HEK293 (cell line): ENCODE measurements around the gene MAD2L2.

Source experiments
- CTCF ChIA-PET: fragments of 350-600 bp; formaldehyde crosslinking; extraction: SDS; loops from one replicate; lab custom pipeline; 2021; ENCODE audit warnings: antibody characterized with exemption; lab: Yijun Ruan, JAX
- POLR2A ChIA-PET: fragments of 300-600 bp; formaldehyde crosslinking; extraction: SDS; loops from one replicate; lab custom pipeline; 2020; ENCODE audit warnings: antibody characterized with exemption, inconsistent platforms; lab: Yijun Ruan, JAX
- H3K27ac ChIP-seq: fragments of 200-500 bp; sonication (Bioruptor generic); 2 replicates; pipeline ENCODE4 v1.5.1; 2014; ENCODE audit warnings: low read depth, low read length, control low read depth, inconsistent platforms; ENCODE audit errors: extremely low read depth
- H3K36me3 ChIP-seq, 2 experiments: fragments of 200-500 bp in 1 of 2; sonication (Bioruptor generic) in 1 of 2; 1 replicate in 1 of 2; 2 replicates in 1 of 2; pipeline ENCODE4 v1.5.1; 2014 to 2017; ENCODE audit warnings: inconsistent platforms in 2 of 2, low read length in 2 of 2; ENCODE audit not compliant: control insufficient read depth in 2 of 2, insufficient read depth in 1 of 2
- H3K4me1 ChIP-seq: fragments of 200-500 bp; sonication (Bioruptor generic); 2 replicates; pipeline ENCODE4 v1.5.1; 2014; ENCODE audit warnings: mild to moderate bottlenecking, low read length, inconsistent platforms; ENCODE audit not compliant: control insufficient read depth, insufficient read depth
- H3K4me3 ChIP-seq: 2 replicates; pipeline ENCODE4 v1.5.1; 2011; ENCODE audit warnings: low read depth, mild to moderate bottlenecking, control low read depth, low read length, moderate library complexity
- H3K9me3 ChIP-seq: fragments of 200-500 bp; sonication (Bioruptor generic); 2 replicates; pipeline ENCODE4 v1.5.1; 2014; ENCODE audit warnings: low read depth, low read length, inconsistent platforms; ENCODE audit not compliant: control insufficient read depth, insufficient read depth
- EGR2 ChIP-seq: fragments of 450-650 bp; formaldehyde crosslinking; IDR thresholded peaks from 2 replicates; pipeline ENCODE4 v1.5.1; 2016; ENCODE audit warnings: low read depth, missing biosample characterization, missing genetic modification characterization
- FEZF1 ChIP-seq: fragments of 450-650 bp; formaldehyde crosslinking; IDR thresholded peaks from 2 replicates; pipeline ENCODE4 v1.5.1; 2016; ENCODE audit warnings: missing biosample characterization, missing genetic modification characterization
- REPIN1 ChIP-seq: fragments of 450-650 bp; formaldehyde crosslinking; IDR thresholded peaks from 2 replicates; pipeline ENCODE4 v1.5.1; 2017; ENCODE audit warnings: missing biosample characterization, missing genetic modification characterization, low read depth
- ZBTB10 ChIP-seq: fragments of 450-650 bp; formaldehyde crosslinking; IDR thresholded peaks from 2 replicates; pipeline ENCODE4 v1.5.1; 2016; ENCODE audit warnings: missing biosample characterization, missing genetic modification characterization
- ZBTB8A ChIP-seq: fragments of 450-650 bp; formaldehyde crosslinking; IDR thresholded peaks from 2 replicates; pipeline ENCODE4 v1.5.1; 2016; ENCODE audit warnings: missing biosample characterization, missing genetic modification characterization
- ZFHX2 ChIP-seq: fragments of 450-650 bp; formaldehyde crosslinking; conservative IDR thresholded peaks from 2 replicates; pipeline ENCODE4 v1.5.1; 2016; ENCODE audit warnings: missing biosample characterization, missing genetic modification characterization
- ZIC2 ChIP-seq: fragments of 450-650 bp; formaldehyde crosslinking; IDR thresholded peaks from 2 replicates; pipeline ENCODE4 v1.5.1; 2016; ENCODE audit warnings: missing biosample characterization, missing genetic modification characterization
- ZNF112 ChIP-seq: fragments of 450-650 bp; formaldehyde crosslinking; IDR thresholded peaks from 2 replicates; pipeline ENCODE4 v1.5.0; 2017; ENCODE audit warnings: missing biosample characterization, missing genetic modification characterization
- ZNF341 ChIP-seq: fragments of 450-650 bp; formaldehyde crosslinking; IDR thresholded peaks from 2 replicates; pipeline ENCODE4; 2016; ENCODE audit warnings: low read depth, missing biosample characterization, missing genetic modification characterization
- ZNF37A ChIP-seq: fragments of 450-650 bp; IDR thresholded peaks from 2 replicates; pipeline ENCODE4 v1.5.1; 2018; ENCODE audit warnings: missing biosample characterization, missing genetic modification characterization
- ZNF423 ChIP-seq: fragments of 450-650 bp; formaldehyde crosslinking; IDR thresholded peaks from 2 replicates; pipeline ENCODE4 v1.5.1; 2016; ENCODE audit warnings: missing biosample characterization, missing genetic modification characterization
- ZNF48 ChIP-seq: fragments of 450-650 bp; formaldehyde crosslinking; IDR thresholded peaks from 2 replicates; pipeline ENCODE4 v1.5.1; 2016; ENCODE audit warnings: missing biosample characterization, missing genetic modification characterization
- ZNF514 ChIP-seq: fragments of 450-650 bp; formaldehyde crosslinking; IDR thresholded peaks from 2 replicates; pipeline ENCODE4 v1.5.1; 2016; ENCODE audit warnings: missing biosample characterization, missing genetic modification characterization
- ZNF692 ChIP-seq: fragments of 450-650 bp; formaldehyde crosslinking; IDR thresholded peaks from 2 replicates; pipeline ENCODE4 v1.5.1; 2016; ENCODE audit warnings: missing biosample characterization, missing genetic modification characterization
- TF ChIP-seq, protein P1 (sequence below): fragments of 450-650 bp; formaldehyde crosslinking; IDR thresholded peaks from 2 replicates; pipeline ENCODE4 v1.5.1; 2017; ENCODE audit warnings: missing biosample characterization, missing genetic modification characterization
- TF ChIP-seq, protein P2 (sequence below): fragments of 450-650 bp; formaldehyde crosslinking; IDR thresholded peaks from 2 replicates; pipeline ENCODE4 v1.5.1; 2016; ENCODE audit warnings: missing biosample characterization, missing genetic modification characterization
- TF ChIP-seq, protein P3 (sequence below): fragments of 450-650 bp; formaldehyde crosslinking; IDR thresholded peaks from 2 replicates; pipeline ENCODE4 v1.5.1; 2016; ENCODE audit warnings: missing biosample characterization, missing genetic modification characterization

Gene MAD2L2

GRCh38 chr1:11705596-11705995 lies 24.6 kb upstream of the MAD2L2 start:
- H3K9me3 ChIP-seq = no peaks in the 10 kb centered on the region
- H3K36me3 ChIP-seq = no peaks in the 10 kb centered on the region
- H3K4me3 ChIP-seq = no peak overlapping the region
- H3K4me1 ChIP-seq = peaks cover 4% of the 10 kb centered on the region; the same call in 1 of the 2 replicates
- POLR2A ChIA-PET = interaction anchor here (0.5 kb wide), 1 partner anchor 131 kb away, joined by 3 read pairs; no protein-coding TSS in a partner anchor
- TF ChIP-seq ZNF692 = no peak
- TF ChIP-seq ZNF112 (tag by site-specific recombination) = no peak
- TF ChIP-seq ZBTB10 = no peak
- CTCF ChIA-PET = interaction anchor here (0.6 to 1.4 kb wide), 3 partner anchors 14 to 41 kb away, joined by 3 to 9 read pairs (median 4); no protein-coding TSS in a partner anchor
- H3K27ac ChIP-seq = no peak overlapping the region

GRCh38 chr1:11704691-11705475 lies 23.9 kb upstream of the MAD2L2 start:
- ChIA-PET POLR2A (interaction anchor here (0.5 kb wide), 1 partner anchor 207 kb away, joined by 6 read pairs; no protein-coding TSS in a partner anchor), CTCF (interaction anchor here (0.6 to 1.4 kb wide), 4 partner anchors 15 to 40 kb away, joined by 3 to 9 read pairs (median 4); no protein-coding TSS in a partner anchor)
- H3K9me3 ChIP-seq = no peaks in the 10 kb centered on the region
- H3K27ac ChIP-seq = no peak overlapping the region
- TF ChIP-seq ZNF37A = no peak
- TF ChIP-seq ZBTB8A (tag by site-specific recombination) = 0 out of 2 replicates have a peak, but pooled peaks have one; percentile 31
- TF ChIP-seq, protein P1, sequence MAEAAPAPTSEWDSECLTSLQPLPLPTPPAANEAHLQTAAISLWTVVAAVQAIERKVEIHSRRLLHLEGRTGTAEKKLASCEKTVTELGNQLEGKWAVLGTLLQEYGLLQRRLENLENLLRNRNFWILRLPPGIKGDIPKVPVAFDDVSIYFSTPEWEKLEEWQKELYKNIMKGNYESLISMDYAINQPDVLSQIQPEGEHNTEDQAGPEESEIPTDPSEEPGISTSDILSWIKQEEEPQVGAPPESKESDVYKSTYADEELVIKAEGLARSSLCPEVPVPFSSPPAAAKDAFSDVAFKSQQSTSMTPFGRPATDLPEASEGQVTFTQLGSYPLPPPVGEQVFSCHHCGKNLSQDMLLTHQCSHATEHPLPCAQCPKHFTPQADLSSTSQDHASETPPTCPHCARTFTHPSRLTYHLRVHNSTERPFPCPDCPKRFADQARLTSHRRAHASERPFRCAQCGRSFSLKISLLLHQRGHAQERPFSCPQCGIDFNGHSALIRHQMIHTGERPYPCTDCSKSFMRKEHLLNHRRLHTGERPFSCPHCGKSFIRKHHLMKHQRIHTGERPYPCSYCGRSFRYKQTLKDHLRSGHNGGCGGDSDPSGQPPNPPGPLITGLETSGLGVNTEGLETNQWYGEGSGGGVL (tag by site-specific recombination) = peak; percentile 73
- no peak for TF ChIP-seq ZNF48 (tag by site-specific recombination)
- no peak for TF ChIP-seq REPIN1 (tag by site-specific recombination)
- TF ChIP-seq, protein P2, sequence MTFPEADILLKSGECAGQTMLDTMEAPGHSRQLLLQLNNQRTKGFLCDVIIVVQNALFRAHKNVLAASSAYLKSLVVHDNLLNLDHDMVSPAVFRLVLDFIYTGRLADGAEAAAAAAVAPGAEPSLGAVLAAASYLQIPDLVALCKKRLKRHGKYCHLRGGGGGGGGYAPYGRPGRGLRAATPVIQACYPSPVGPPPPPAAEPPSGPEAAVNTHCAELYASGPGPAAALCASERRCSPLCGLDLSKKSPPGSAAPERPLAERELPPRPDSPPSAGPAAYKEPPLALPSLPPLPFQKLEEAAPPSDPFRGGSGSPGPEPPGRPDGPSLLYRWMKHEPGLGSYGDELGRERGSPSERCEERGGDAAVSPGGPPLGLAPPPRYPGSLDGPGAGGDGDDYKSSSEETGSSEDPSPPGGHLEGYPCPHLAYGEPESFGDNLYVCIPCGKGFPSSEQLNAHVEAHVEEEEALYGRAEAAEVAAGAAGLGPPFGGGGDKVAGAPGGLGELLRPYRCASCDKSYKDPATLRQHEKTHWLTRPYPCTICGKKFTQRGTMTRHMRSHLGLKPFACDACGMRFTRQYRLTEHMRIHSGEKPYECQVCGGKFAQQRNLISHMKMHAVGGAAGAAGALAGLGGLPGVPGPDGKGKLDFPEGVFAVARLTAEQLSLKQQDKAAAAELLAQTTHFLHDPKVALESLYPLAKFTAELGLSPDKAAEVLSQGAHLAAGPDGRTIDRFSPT (tag by site-specific recombination) = no peak
- 0 out of 2 replicates have a peak, but pooled peaks have one; percentile 37 for TF ChIP-seq EGR2 (tag by site-specific recombination)
- TF ChIP-seq ZFHX2 (tag by site-specific recombination) = peak; percentile 80
- TF ChIP-seq, protein P3, sequence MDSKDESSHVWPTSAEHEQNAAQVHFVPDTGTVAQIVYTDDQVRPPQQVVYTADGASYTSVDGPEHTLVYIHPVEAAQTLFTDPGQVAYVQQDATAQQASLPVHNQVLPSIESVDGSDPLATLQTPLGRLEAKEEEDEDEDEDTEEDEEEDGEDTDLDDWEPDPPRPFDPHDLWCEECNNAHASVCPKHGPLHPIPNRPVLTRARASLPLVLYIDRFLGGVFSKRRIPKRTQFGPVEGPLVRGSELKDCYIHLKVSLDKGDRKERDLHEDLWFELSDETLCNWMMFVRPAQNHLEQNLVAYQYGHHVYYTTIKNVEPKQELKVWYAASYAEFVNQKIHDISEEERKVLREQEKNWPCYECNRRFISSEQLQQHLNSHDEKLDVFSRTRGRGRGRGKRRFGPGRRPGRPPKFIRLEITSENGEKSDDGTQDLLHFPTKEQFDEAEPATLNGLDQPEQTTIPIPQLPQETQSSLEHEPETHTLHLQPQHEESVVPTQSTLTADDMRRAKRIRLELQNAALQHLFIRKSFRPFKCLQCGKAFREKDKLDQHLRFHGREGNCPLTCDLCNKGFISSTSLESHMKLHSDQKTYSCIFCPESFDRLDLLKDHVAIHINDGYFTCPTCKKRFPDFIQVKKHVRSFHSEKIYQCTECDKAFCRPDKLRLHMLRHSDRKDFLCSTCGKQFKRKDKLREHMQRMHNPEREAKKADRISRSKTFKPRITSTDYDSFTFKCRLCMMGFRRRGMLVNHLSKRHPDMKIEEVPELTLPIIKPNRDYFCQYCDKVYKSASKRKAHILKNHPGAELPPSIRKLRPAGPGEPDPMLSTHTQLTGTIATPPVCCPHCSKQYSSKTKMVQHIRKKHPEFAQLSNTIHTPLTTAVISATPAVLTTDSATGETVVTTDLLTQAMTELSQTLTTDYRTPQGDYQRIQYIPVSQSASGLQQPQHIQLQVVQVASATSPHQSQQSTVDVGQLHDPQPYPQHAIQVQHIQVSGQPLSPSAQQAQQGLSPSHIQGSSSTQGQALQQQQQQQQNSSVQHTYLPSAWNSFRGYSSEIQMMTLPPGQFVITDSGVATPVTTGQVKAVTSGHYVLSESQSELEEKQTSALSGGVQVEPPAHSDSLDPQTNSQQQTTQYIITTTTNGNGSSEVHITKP (tag by site-specific recombination) = peak; percentile 55
- peak; percentile 95 for TF ChIP-seq ZIC2 (tag by site-specific recombination)
- peak; percentile 74 for TF ChIP-seq ZNF341
- peak; percentile 79 for TF ChIP-seq ZNF423 (tag by site-specific recombination)
- TF ChIP-seq FEZF1 (tag by site-specific recombination) = peak; percentile 54
- no peak for TF ChIP-seq ZNF514
- TF ChIP-seq, all 188 proteins: peak for 9
- H3K4me3 ChIP-seq = no peak overlapping the region
- no peaks in the 10 kb centered on the region for H3K36me3 ChIP-seq
- H3K4me1 ChIP-seq = peaks cover 4% of the 10 kb centered on the region; the same call in 1 of the 2 replicates
